HUES64 (cell line): Measurements from ENCODE around the gene GPX4.

ENCODE experiments used
- H3K27ac ChIP-seq: 2 replicates; pipeline ENCODE4 v1.7.0; 2013; ENCODE audit warnings: low read depth, low read length, inconsistent platforms
- H3K27me3 ChIP-seq: 2 replicates; pipeline ENCODE4 v1.6.1; 2013; ENCODE audit warnings: mild to moderate bottlenecking, low read length; ENCODE audit not compliant: insufficient read depth
- H3K36me3 ChIP-seq: 2 replicates; pipeline ENCODE4 v1.6.1; 2013; ENCODE audit warnings: mild to moderate bottlenecking, low read length; ENCODE audit not compliant: insufficient read depth
- H3K4me1 ChIP-seq: 2 replicates; pipeline ENCODE4 v1.6.1; 2013; ENCODE audit warnings: mild to moderate bottlenecking, low read length, moderate library complexity; ENCODE audit not compliant: insufficient read depth
- H3K4me3 ChIP-seq: 2 replicates; pipeline ENCODE4 v1.5.1; 2013; ENCODE audit warnings: mild to moderate bottlenecking, low read length, moderate library complexity
- H3K9ac ChIP-seq: 2 replicates; pipeline ENCODE4 v1.6.1; 2013; ENCODE audit warnings: mild to moderate bottlenecking, low read depth, low read length
- H3K9me3 ChIP-seq: 2 replicates; pipeline ENCODE4 v1.6.1; 2013; ENCODE audit warnings: low read depth, low read length; ENCODE audit not compliant: insufficient read depth
- WGBS: fragments of 150-250, 120-280 bp; methylation state at CpG from one replicate; pipeline ENCODE4 v1.1.7; 2013; ENCODE audit warnings: missing lambda C conversion rate; 5-methylcytosine and 5-hydroxymethylcytosine counted together

Gene GPX4

GRCh38 chr19:1063030-1063908, 40.5 kb upstream of the GPX4 start:
- H3K36me3 ChIP-seq, result no peaks in the 10 kb centered on the region
- H3K9me3 ChIP-seq, result peaks cover 8% of the 10 kb centered on the region
- no peak overlapping the region for H3K27ac ChIP-seq
- H3K4me1 ChIP-seq, result peaks cover 16% of the 10 kb centered on the region
- no peak overlapping the region for H3K4me3 ChIP-seq
- H3K9ac ChIP-seq, result no peak overlapping the region
- 91% methylated on average over 37 of the region's 37 CpGs for WGBS
- H3K27me3 ChIP-seq, result peaks cover 39% of the 10 kb centered on the region

- no peak overlapping the region for H3K27ac ChIP-seq
- 77% methylated on average over 37 of the region's 37 CpGs for WGBS
- H3K36me3 ChIP-seq, result no peaks in the 10 kb centered on the region
- H3K4me1 ChIP-seq, result peaks cover 16% of the 10 kb centered on the region
- peak overlapping the region; percentile 51 for H3K4me3 ChIP-seq
- no peaks in the 10 kb centered on the region for H3K9me3 ChIP-seq
- H3K27me3 ChIP-seq, result peaks cover 43% of the 10 kb centered on the region
- H3K9ac ChIP-seq, result no peak overlapping the region
Measured at GRCh38 chr19:1063909-1064660, 39.7 kb upstream of the GPX4 start.

GRCh38 chr19:1064661-1065605, 38.9 kb upstream of the GPX4 start:
- Histone ChIP-seq H3K4me3 (peak overlapping the region; percentile 51), H3K9me3 (no peaks in the 10 kb centered on the region), H3K9ac (peak overlapping the region; percentile 41), H3K27me3 (peaks cover 43% of the 10 kb centered on the region), H3K27ac (no peak overlapping the region), H3K36me3 (no peaks in the 10 kb centered on the region), H3K4me1 (peaks cover 16% of the 10 kb centered on the region)
- 9% methylated on average over 60 of the region's 60 CpGs for WGBS

- Histone ChIP-seq H3K27ac (no peak overlapping the region), H3K4me1 (peaks cover 16% of the 10 kb centered on the region), H3K27me3 (peaks cover 47% of the 10 kb centered on the region), H3K9ac (no peak overlapping the region), H3K36me3 (no peaks in the 10 kb centered on the region), H3K9me3 (no peaks in the 10 kb centered on the region), H3K4me3 (peak overlapping the region; percentile 51; the same call in 1 of the 2 replicates)
- WGBS, result 50% methylated on average over 17 of the region's 17 CpGs
Measured at GRCh38 chr19:1065606-1066109, 38.1 kb upstream of the GPX4 start.

- Histone ChIP-seq H3K27me3 (peaks cover 52% of the 10 kb centered on the region), H3K36me3 (no peaks in the 10 kb centered on the region), H3K4me1 (peaks cover 16% of the 10 kb centered on the region), H3K9ac (no peak overlapping the region; the same call in 1 of the 2 replicates), H3K4me3 (peak overlapping the region; percentile 51; the same call in 1 of the 2 replicates), H3K27ac (no peak overlapping the region), H3K9me3 (no peaks in the 10 kb centered on the region)
- WGBS, result 48% methylated on average over 17 of the region's 17 CpGs
Measured at GRCh38 chr19:1066251-1066747, 37.5 kb upstream of the GPX4 start.

GRCh38 chr19:1066748-1067340, 37.0 kb upstream of the GPX4 start, which contains the start of gene ARHGAP45:
Gene ARHGAP45 (plus strand): TSS chr19:1067167. CDS start chr19:1067406, 239 bp downstream.
- Histone ChIP-seq H3K27ac (no peak within 1 kb of the TSS), H3K36me3 (no peaks in the 10 kb centered on the region), H3K9ac (no peak within 1 kb of the TSS; the same call in 1 of the 2 replicates), H3K4me1 (peaks cover 16% of the 10 kb centered on the region), H3K4me3 (peak within 1 kb of the TSS; percentile 51), H3K9me3 (no peaks in the 10 kb centered on the region), H3K27me3 (peaks cover 57% of the 10 kb centered on the region)
- 8% methylated on average over 61 of the region's 61 CpGs for WGBS

- WGBS, result 11% methylated on average over 38 of the region's 38 CpGs
- Histone ChIP-seq H3K4me1 (peaks cover 16% of the 10 kb centered on the region), H3K9me3 (no peaks in the 10 kb centered on the region), H3K27ac (no peak overlapping the region), H3K36me3 (no peaks in the 10 kb centered on the region), H3K4me3 (peak overlapping the region; percentile 51), H3K9ac (no peak overlapping the region), H3K27me3 (peaks cover 57% of the 10 kb centered on the region)
Measured at GRCh38 chr19:1067341-1067957, 36.3 kb upstream of the GPX4 start.

- peaks cover 57% of the 10 kb centered on the region for H3K27me3 ChIP-seq
- no peak overlapping the region for H3K27ac ChIP-seq
Measured at GRCh38 chr19:1068009-1069001, 35.5 kb upstream of the GPX4 start.

More at GRCh38 chr19:1068009-1069001, 35.5 kb upstream of the GPX4 start:
- Histone ChIP-seq H3K9ac (no peak overlapping the region), H3K36me3 (peaks cover 3% of the 10 kb centered on the region; the same call in 1 of the 2 replicates), H3K9me3 (no peaks in the 10 kb centered on the region), H3K4me1 (peaks cover 16% of the 10 kb centered on the region), H3K4me3 (no peak overlapping the region)
- WGBS, result 91% methylated on average over 44 of the region's 45 CpGs
